ENCODE measurements around the gene CLDND2.

Gene CLDND2

DNA sequence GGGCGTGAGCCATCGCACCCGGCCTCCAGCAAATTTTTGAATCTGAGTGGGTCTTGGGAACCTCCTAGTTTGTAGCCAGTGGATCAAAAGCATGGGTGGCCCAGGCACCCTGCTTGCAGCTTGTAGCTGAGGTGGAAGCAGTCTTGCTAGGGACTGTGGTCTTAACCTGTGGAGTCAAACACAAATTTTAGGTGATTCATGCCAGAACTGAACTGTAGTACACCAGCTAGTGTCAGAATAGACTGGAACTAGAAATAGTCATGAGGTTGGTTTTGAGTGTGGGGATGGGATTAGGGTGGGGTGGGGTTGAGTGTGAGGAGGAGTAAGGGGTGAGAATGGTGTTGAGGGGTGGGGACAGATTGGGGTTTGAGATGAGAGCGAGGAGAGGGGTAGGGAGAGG lies 13.2 kb upstream of the CLDND2 start:
- DNase-seq (ENCODE audit: low read depth), result no peak

DNA sequence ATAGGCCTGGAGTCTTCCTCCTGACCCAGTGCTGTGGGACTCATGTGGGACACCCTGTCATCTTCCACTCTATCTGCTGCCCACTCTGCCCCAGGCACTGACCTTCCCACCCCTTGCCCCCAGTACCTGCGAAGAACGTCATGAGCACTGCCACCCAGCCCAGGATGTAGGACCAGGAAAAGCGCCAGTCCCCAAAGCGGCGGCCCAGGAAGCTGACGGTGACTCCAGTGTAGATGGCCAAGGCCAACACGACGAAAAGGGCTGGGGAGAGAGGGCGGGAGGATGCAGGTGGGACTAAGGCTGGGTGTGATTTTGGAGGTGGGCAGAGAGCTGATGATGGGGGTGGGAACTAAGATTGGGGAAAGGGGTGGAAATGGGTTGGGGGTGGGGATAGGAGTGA lies 11.6 kb upstream of the CLDND2 start:
- DNase-seq (ENCODE audit: low read depth), result no peak

DNA sequence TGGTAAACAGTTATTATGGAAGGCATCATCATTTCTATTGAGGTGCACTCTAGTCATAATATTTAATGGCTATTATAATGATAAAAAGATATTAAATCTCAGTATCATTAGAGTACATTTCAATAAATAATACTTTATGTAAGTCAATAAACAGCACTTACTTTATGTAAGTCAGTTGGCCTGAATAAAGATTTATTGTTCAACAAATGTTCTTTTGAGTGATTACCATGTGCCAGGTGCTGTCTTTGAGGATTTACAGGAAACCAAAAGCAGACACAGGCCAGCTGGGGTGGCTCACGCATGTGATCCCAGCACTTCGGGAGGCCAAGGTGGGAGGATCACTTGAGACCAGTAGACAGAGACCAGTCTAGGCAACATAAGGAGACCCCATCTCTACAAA lies 8.6 kb upstream of the CLDND2 start:
- DNase-seq (ENCODE audit: low read depth), result no peak

DNA sequence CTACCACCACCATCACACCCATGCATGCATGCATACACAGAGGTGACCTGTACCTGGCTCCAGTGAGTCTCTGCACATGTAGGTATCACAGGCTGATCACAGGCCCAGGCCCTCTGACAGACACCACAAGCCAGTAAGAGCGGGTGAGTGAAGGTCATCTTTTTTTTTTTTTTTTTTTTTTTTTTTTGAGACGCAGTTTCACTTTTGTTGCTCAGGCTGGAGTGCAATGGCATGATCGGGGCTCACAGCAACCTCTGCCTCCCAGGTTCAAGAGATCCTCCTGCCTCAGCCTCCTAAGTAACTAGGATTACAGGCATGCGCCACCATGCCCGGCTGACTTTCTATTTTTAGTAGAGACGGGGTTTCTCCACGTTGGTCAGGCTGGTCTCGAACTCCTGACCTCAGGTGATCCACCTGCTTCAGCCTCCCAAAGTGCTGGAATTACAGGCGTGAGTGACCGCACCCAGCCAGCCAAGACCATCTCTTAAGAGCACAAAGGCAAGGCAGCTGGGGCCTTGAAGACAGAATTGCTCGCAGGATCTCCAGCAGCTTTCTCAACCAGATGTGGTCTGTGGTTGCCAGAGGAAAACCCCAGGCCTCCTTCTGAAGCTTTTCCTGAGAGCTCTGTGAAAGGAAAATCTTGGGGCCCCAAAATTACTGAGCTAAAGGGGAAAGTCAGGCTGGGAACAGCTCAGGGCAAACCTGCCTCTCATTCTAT lies 6.9 kb upstream of the CLDND2 start:
- DNase-seq (ENCODE audit: low read depth), result no peak

DNA sequence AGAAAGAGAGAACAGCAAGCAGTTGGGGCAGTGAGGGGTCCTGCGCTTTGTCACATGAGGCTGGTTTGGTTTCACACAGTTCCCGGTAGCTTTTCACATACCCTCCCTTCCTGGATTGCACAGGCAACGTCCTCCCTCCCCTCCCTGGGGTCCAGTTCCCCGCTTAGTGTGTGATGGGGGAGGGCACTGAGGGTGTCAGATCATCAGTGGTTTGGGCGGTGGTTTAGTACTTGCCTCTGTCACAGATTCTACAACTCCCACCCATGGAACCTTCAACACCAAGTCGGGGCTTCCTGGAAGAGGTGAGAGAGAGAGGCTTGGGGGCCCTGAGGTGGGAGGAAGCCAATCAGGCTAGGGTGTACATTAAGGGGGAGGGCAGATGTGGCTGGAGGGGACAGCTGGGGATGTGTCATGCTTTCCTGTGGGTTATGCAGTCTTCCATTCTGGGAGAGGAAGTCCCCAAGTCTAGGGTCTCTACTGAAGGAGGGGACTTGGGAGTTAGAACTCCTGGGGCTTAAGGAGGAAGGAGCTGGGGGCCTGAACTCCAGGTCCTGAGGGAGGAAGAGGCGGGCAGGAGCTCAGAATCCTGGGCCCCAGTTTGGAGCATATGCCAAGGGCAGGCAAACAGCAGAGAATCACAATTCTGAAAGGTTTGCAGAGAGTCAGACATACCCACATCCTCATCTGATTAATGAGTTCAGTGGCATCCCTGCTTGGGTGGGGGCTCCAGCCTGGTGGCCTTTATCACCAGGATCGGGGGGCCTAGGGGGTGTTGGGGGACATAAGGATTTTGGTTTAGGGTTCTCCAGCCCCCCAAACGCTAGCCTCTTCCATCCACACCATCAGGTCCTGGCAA lies 4.1 kb upstream of the CLDND2 start, which contains the start of gene NKG7:
Gene NKG7 (minus strand): TSS at position 6 of the 856 bp plus-strand sequence. CDS start 119 bp downstream, outside the sequence.
- peak; percentile 66 for DNase-seq (ENCODE audit: low read depth)

DNA sequence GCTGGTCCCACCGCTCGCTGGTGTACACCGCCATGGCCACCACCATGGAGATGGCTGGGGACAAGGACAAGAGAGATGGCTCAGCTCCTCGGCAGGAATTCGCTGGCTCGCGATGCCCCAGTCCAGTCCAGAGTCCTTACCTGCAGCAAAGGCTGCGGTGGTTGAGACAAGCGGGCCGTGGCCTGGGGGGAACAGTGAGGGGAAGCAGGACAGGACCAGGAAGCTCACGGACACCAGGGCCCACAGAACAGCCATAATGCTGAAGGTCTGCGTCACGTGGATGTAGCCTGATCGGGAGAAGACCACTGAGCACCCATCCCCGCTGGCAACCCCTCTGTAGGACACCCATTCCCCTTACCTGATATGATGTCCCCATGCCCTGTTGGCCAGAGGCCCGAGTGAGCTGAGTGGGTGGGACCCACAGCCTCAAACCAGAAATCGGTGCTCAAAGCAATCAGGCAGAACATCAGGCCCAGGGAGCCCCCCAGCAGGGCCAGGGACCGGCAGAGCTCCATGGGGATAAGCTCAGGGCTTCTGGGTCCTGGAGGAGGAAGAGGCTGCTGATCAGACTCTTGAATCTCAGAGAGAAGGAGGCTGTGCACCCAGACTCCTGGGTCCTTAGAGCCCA lies 3.3 kb upstream of the CLDND2 start:
- no peak for DNase-seq (ENCODE audit: low read depth)

DNA sequence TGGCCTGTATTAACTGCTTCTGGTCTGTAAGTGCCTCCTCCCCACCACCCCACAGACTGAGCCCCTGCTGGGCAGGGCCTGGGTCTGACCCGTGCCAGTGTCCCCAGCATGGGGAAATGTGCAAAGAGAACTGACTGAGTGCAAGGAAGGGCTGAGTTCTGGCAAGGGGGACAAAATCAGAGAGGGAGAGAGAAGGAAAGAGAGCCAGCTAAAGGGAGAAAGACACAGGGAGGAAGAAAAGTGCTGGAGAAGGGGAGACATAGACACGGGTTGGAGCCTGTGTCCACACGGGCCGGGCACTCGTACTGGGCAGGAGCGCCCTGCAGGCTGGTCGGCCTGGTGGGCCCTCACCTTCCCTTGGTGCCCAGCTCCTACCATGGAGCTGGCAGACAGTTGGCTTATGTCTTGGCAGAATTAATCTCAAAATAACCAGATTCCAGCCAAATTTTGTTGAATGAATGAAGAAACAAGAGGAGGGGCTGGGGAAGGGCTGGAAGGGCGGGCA lies 2.4 kb upstream of the CLDND2 start:
- no peak for DNase-seq (ENCODE audit: low read depth)

DNA sequence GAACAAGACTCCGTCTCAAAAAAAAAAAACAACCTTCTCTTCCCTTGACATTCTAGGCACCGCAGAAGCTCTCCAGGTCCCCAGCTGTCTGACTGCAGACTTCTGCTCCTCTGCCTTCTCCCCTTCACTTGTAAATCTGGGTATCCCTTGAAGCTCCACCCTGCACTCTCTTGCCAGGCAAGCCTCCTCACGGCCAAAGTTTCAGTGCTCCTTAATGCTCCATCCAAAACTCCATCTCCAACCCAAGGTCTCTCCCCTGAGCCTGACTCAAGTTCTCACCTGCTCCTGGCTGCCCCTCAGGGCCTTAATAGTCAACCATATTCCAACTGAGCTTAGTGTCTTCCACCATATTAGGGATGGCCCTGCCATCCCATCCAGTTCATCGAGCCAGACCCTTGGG lies 1.4 kb upstream of the CLDND2 start:
- no peak for DNase-seq (ENCODE audit: low read depth)

DNA sequence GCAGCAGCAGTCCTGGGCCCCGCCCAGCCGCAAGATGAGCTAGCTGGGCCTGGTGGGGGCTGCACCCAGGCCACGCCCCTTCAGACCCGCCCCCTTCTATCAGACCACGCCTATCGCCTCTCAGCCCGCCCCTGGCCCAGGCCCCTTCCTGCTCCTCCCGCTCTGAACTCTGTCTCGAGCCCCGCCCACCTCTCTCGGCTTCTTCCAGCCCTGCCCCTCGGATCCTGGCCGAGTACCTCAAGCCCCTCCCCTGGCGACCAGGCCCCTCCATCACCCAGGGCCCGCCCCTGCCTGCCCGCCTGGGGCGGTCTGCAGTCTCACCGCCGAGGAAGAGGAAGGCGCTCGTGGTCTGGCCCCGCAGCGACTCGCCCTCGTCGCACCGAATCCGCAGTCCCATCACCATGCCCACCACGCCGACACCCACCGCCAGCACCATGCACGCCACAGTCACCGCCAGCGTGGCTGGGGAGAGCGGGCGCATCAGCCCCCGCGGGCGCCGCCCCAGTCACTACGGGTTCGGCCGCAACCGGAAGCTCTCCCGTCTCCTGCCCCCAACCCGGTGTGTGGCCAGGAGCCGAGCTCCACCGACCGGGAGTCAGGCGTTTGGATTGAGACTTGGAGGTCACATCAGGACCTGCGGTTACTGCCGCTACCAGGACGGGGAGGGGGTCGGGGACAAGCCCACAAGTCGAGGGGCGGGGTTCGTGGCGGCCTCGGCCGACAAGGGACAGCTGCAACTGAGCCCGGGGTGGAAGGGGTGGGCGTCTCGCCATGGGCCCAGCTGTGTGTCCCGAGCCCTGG lies 1.0 kb downstream of the CLDND2 start:
- DNase-seq (ENCODE audit: low read depth), result peak; percentile 93

DNA sequence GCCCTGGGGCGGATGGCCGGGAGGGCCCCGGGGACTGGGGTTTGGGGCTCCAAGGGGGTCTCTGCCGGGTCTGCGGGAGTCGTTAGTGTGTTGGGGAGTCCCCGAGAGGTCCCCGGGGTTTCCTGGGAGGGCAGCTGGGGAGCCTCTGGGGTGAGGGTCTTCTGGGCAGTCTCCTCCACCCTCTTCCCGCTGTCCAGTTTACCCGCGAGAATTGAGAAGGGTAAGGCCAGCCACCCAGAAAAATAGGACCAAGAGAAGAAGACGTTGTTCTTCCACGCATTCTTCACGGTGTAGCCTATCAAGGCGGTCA lies 1.6 kb downstream of the CLDND2 start:
- no peak for DNase-seq (ENCODE audit: low read depth)

DNA sequence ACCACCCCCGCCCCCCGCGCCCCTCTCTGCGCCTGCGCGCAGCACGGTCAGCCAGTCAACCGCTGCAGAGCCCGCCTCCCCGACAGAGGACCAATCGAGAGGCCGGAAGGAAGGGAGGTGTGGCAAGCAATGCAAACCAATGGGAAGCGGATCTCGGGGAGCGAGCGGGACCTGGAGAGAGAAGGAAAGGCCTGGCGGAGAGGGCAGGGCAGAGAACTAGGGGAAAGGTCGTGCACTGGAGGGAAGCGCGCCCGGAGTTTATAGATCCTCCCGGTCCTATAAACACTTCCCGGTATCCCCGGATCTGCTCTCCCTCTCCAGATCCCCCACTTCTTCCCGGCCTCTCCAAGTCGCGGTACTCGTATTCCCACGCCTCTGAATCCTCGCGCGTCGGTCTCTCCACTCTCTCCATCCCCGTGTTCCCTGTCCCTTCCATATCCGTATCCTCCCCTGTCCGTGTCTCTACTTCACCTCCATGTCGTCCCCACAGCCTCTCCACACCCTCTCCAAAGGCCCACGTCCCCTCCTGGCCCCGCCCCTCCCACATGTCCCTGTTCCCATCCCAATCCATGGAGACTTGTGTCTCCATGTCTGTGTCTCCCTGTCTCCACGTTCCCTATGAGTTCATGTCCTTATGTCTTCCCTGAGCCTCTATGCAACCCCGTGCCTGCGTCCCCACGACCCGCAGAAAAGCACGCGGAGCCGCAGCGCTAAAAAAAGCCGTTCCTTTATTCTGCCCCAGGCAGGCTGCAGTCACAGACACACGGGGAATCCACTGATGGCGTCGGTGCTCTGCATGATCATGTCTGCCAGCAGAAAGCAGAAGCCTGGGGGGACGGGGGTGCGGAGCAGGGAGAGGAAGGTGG lies 2.2 kb downstream of the CLDND2 start:
- peak; percentile 85 for DNase-seq (ENCODE audit: low read depth)

DNA sequence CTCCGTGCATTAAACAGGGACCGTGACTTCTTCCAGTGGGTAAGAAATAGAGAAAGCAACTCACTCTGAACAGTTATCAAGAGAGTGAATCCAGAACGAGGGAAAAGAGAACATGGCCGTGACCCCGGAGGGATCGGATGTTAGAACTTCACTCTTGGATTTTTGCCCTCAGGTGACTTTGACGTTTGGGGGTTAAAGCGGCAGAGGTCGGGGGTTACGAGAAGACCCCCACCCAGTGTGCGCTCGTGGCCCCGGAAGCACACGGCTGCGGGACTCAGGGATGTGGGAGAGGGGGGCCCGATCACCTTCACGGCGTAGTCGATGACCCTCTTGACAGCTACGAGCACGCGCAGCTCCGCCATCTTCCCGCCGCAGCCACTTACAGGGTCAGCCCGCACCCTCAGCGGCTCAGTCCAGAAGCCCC lies 2.8 kb downstream of the CLDND2 start, which contains the start of gene ETFB:
Gene ETFB (minus strand): TSS at position 424 of the 424 bp plus-strand sequence. CDS start 62 bp downstream, at position 362.
- DNase-seq (ENCODE audit: low read depth), result no peak

DNA sequence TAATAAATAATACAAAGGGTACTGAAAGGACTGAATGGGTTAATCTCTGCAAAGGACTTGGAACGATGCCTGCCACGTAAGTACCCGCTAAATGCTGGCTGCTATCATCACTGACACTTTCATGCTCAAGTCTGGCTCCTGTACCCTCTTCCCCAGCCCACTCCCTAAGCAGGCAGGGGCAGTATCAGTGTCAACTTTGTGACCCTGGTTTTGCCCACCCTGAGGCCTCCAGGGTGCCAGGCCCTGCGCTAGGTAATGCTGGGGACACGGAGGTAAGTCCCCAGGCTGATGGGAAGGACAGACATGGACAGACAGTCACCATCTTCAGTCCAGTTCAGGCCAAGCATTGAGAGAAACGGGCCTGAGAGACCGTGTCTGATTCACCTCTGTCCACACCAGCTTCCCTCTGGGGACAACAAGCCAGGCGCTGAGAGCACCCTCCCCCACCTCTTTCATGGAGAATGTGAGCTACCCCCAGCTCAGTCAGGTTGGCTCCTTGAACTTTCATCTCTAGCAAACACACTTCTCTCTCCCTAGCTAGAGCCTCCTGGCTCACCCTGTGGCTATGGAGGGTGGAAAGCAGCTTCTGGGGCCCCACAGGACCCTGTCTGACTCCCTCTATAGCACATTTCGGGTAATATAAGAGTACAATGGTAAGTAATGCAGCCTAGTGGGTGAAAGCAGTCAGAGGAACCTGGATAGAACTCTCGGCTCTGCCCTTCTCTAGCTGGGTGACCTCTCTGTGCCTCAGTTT lies 3.4 kb downstream of the CLDND2 start:
- no peak for DNase-seq (ENCODE audit: low read depth)

DNA sequence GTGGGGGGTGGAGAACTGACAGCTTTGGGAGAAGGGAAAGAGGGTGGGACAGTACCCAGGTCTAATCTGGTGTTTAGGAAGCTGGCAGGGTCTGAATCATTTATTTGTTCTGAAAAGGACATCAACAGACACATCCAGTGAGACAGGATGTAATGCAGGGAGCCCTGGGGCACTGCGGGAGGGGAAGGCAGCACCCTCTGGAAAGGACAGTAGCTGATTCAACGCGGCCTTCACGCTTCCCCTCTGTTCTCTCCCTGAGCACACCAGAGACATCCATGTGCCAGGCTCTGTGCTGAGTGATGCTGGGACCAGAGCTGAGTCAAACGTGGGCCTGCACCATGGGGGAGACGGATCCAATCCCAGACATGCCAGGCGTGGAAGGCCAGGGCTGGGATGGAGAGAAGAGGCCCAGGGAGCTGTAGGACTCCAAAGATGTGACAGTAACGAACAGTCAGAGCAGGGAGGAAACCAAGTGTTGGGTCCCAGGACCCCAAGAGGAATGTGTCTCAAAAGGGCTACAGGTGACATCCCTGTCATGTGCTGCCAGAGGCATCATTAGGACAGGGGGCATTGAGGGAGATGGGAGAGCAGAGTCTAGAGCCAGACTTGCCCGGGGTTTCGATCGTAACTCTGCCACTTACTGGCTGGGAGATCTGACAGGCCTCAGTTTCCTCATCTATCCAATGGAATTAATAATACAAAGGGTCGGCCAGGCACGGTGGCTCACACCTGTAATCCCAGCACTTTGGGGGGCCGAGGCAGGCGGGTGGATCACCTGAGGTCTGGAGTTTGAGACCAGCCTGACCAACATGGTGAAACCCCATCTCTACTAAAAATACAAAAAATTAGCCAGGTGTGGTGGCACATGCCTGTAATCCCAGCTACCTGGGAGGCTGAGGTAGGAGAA lies 4.3 kb downstream of the CLDND2 start:
- DNase-seq (ENCODE audit: low read depth), result no peak

DNA sequence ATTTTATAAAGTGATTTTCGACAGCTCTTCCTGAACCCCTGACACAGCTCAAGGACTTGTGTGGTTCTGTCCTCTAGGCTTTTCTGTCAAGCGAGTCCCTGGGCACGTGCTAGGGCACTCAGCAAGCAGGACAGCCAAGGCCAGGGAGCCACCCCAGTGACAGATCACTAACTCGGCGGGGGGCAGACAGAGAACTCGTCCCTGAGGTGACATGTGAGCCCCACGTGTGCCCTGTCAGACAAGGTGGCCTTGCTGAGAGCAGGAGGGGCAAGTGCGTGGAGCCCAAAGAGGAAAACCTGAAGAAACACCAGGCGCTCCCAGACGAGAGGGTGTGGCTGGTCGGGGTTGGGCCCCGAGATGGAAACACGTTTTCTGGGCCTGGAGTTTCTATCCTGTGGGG lies 7.6 kb downstream of the CLDND2 start:
- DNase-seq (ENCODE audit: low read depth), result no peak

DNA sequence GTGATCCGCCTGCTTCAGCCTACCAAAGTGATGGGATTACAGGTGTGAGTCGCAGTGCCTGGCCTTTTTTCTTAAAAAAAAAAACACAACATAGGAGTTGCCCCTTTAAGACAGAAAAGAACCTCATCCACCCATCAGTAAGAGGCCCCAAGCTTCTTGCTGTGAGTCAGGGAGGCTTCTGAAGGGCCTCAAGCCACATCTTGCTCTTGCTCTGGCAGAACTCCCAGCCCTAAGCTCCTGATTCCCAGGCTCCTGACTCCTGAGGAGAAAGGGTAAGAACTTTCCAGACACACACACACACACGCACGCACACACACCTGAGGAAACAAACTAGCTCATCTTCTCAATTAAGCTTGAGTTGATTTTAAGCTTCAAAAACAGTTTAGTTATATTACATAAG lies 9.5 kb downstream of the CLDND2 start:
- no peak for DNase-seq (ENCODE audit: low read depth)

DNA sequence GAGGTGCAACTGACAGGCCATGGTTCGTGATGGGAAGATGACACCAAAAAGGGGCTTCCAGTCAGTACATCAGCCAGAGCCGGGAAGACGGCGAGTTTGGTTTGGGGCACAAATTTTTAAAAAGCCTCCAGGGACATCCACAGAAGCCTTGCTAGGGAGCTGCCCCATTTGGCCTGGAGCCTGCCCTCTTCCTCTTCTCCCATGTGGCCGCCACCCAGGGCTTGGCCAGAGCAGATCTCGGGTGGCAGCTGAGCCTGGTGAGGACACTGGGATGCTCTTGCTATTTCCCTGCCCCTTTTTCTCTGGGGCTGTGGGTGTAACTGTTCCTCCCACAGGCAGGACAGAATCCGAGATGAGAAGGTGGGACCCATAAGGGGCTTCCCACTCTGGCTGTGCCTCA lies 10.9 kb downstream of the CLDND2 start:
- DNase-seq (ENCODE audit: low read depth), result no peak

DNA sequence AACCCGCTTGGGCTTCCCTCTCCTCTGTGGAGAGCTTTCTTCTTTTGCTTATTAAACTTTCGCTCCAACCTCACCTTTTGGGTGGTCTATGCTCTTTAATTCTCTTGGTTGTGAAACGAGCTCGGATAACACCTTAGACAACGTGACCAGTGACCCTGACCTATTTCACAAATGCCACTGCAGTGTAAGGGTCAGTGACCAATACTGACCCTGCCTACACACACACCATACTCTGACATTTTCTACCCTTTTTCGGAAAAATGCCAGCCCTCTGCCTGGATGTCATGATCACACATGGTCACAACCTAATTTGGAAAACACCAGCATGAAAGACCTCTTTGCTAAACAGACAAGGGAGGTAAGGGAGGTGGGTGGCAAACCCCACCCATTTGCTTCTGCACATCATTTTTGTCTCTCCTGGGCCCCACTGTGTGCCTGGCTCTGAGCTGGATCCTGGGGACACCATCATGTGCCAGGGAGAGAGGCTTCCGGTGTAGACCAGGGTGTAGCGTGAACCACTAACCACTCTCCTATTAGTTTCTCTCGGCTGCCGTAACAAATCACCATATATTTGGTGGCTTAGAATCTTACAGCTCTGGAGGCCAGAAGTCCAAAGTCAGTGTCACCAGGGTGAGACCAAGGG lies 12.5 kb downstream of the CLDND2 start:
- DNase-seq (ENCODE audit: low read depth), result no peak

DNA sequence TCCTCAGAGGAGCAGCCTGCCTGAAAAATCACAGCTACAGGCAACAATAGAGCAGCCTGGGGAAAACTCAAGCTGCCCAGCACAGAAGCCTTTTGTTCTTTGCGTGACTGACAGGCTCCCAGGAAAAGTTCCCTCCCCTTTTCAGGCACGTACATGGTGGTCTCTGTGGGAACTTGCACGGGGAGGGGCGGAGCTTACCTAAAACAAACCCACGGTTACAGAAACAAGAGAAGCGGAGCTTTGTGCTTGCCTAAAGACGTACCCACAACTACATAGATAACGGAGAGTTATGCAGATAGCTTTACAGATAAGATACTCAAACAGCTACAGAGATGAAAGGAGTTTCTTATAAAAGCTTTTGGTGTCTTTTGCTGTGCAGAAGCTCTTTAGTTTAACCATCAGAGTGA lies 14.1 kb downstream of the CLDND2 start:
- DNase-seq (ENCODE audit: low read depth), result no peak
